SK-N-MC (cell line): ENCODE data around the gene ZBTB20.

ENCODE experiments used
- EZH2 ChIP-seq: fragments of 200-600 bp; sonication (generic); IDR thresholded peaks from one replicate; pipeline ENCODE4 v1.6.1; 2017; ENCODE audit warnings: antibody characterized with exemption
- FOXP2 ChIP-seq: optimal IDR thresholded peaks from 2 replicates; pipeline ENCODE3; 2011; ENCODE audit warnings: mild to moderate bottlenecking, moderate library complexity; ENCODE audit not compliant: insufficient read depth; ENCODE audit errors: extremely low read length, control extremely low read depth
- POLR2AphosphoS5 ChIP-seq: IDR thresholded peaks from 2 replicates; pipeline ENCODE4 v1.6.1; 2012; ENCODE audit warnings: mild to moderate bottlenecking, low read depth, low read length, borderline replicate concordance

DNA sequence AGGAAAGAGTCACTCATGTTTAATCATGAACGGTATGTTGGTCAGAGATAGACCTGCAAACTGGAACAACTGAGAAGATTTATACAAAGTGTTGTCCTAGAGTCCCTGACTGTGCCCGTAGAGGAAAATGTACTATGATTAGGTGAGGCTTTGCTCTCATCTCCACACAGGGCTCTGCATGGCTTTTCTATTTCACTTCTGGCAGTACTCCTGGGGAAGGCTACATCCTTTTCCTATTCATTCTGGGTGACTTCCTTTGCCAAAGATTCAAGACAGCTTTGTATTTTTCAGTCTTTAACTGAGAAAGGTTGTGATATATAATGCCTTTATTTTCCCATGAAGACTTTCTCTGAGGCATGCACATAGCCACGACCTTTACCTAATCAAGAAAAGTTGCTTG lies 414.7 kb downstream of the ZBTB20 start:
- TF ChIP-seq FOXP2 = no peak
- TF ChIP-seq POLR2AphosphoS5 = no peak
- TF ChIP-seq EZH2 = no peak
